Keratinocyte (primary cell): ENCODE measurements around the gene LYL1. TPM values are rescaled to one million over a fixed set of nuclear protein-coding genes. Genes with fewer than 3 reads are reported as not detected.

Experiments used
- DNase-seq: peaks from one replicate; pipeline ENCODE4 v3.0.0-alpha.2; 2011; ENCODE audit warnings: low read depth, missing footprints, low spot score
- FAIRE-seq: peaks from 2 replicates; lab custom pipeline; 2011; peaks lifted over from hg19 to GRCh38; lab: Jason Lieb, UNC
- H2AFZ ChIP-seq: 2 replicates; pipeline ENCODE4 v1.6.0; 2012; ENCODE audit warnings: low read length, control low read depth, inconsistent platforms; ENCODE audit not compliant: control insufficient read depth
- H3K27ac ChIP-seq: 2 replicates; pipeline ENCODE4 v1.5.1; 2011; ENCODE audit warnings: low read length; ENCODE audit not compliant: control insufficient read depth, insufficient read depth
- H3K27me3 ChIP-seq: 3 replicates; pipeline ENCODE4 v1.6.0; 2011; ENCODE audit warnings: low read length; ENCODE audit not compliant: control insufficient read depth, insufficient read depth; ENCODE audit errors: extremely low read depth
- H3K36me3 ChIP-seq, 2 experiments: 2 replicates in 1 of 2; 3 replicates in 1 of 2; pipeline ENCODE4 v1.5.1; 2011; ENCODE audit warnings: low read length in 2 of 2, mild to moderate bottlenecking in 1 of 2; ENCODE audit not compliant: control insufficient read depth in 2 of 2, insufficient read depth in 2 of 2; ENCODE audit errors: extremely low read depth in 1 of 2
- H3K4me1 ChIP-seq: 3 replicates; pipeline ENCODE4 v1.5.1; 2011; ENCODE audit warnings: low read length; ENCODE audit not compliant: control insufficient read depth, insufficient read depth; ENCODE audit errors: extremely low read depth
- H3K4me2 ChIP-seq: 3 replicates; pipeline ENCODE4 v1.6.0; 2011; ENCODE audit warnings: low read depth, low read length; ENCODE audit not compliant: control insufficient read depth, insufficient read depth; ENCODE audit errors: extremely low read depth
- H3K4me3 ChIP-seq, 3 experiments: fragments of 200-600 bp in 1 of 3; sonication (generic) in 1 of 3; 2 replicates in 2 of 3; 3 replicates in 1 of 3; pipeline ENCODE4 v1.5.1; 2011 to 2016; ENCODE audit warnings: low read length in 3 of 3, mild to moderate bottlenecking in 3 of 3, control low read depth in 2 of 3, inconsistent platforms in 1 of 3, low read depth in 1 of 3, mixed read lengths in 1 of 3, mixed run types in 1 of 3, moderate library complexity in 1 of 3; ENCODE audit not compliant: control insufficient read depth in 2 of 3, insufficient read depth in 2 of 3; ENCODE audit errors: extremely low read depth in 1 of 3
- H3K79me2 ChIP-seq: 2 replicates; pipeline ENCODE4 v1.6.0; 2012; ENCODE audit warnings: low read length; ENCODE audit not compliant: control insufficient read depth, insufficient read depth
- H3K9ac ChIP-seq: 3 replicates; pipeline ENCODE4 v1.6.0; 2011; ENCODE audit warnings: low read length; ENCODE audit not compliant: control insufficient read depth, insufficient read depth; ENCODE audit errors: extremely low read depth
- H3K9me1 ChIP-seq: 3 replicates; pipeline ENCODE4 v1.6.0; 2011; ENCODE audit warnings: low read length; ENCODE audit not compliant: control insufficient read depth, insufficient read depth; ENCODE audit errors: extremely low read depth
- H3K9me3 ChIP-seq: 2 replicates; pipeline ENCODE4 v1.5.1; 2012; ENCODE audit warnings: low read depth, low read length; ENCODE audit not compliant: control insufficient read depth
- H4K20me1 ChIP-seq: 3 replicates; pipeline ENCODE4 v1.6.0; 2011; ENCODE audit warnings: low read length; ENCODE audit not compliant: control insufficient read depth, insufficient read depth; ENCODE audit errors: extremely low read depth
- EZH2 ChIP-seq: IDR thresholded peaks from one replicate; pipeline ENCODE4 v1.6.1; 2012; ENCODE audit warnings: inconsistent platforms, mild to moderate bottlenecking, low read length, moderate library complexity
- dilution Hi-C: fragments of 300-500 bp; cut with MboI; formaldehyde crosslinking; loops from one replicate; pipeline ENCODE4 v1.7.0; 2020; ENCODE audit warnings: low sequenced_read_pairs; ENCODE audit not compliant: extremely low pct_ligation_motif_present
- polyA plus RNA-seq, 5 experiments: library from polyadenylated mRNA; depleted of rRNA in 3 of 5; stranded (reverse) in 3 of 5; stranded (forward) in 1 of 5; unstranded in 1 of 5; fragments of >200 nt; gene quantifications; 1 replicate in 1 of 5; 2 replicates in 3 of 5; 3 replicates in 1 of 5; pipeline versions ENCODE4 v1.2.1 to v1.2.3, GENCODE V29; 2011 to 2012; ENCODE audit warnings: missing spikeins in 2 of 5, low read depth in 1 of 5, low replicate concordance in 1 of 5
- TF ChIP-seq, protein P1 (sequence below), 3 experiments: IDR thresholded peaks in 1 of 3; conservative IDR thresholded peaks in 1 of 3; optimal IDR thresholded peaks in 1 of 3; 2 replicates in 2 of 3; 3 replicates in 1 of 3; pipeline versions ENCODE3 to v1.5.1; 2011; ENCODE audit warnings: low read length in 3 of 3, mild to moderate bottlenecking in 3 of 3, moderate library complexity in 2 of 3, control low read depth in 1 of 3, inconsistent platforms in 1 of 3; ENCODE audit not compliant: insufficient read depth in 2 of 3; ENCODE audit errors: extremely low read depth in 1 of 3

Gene LYL1
- polyA plus RNA-seq, 1 donor (not counting 4 experiments of a cell fraction or from before 2014, with no cell fraction given): 0.07 TPM

DNA sequence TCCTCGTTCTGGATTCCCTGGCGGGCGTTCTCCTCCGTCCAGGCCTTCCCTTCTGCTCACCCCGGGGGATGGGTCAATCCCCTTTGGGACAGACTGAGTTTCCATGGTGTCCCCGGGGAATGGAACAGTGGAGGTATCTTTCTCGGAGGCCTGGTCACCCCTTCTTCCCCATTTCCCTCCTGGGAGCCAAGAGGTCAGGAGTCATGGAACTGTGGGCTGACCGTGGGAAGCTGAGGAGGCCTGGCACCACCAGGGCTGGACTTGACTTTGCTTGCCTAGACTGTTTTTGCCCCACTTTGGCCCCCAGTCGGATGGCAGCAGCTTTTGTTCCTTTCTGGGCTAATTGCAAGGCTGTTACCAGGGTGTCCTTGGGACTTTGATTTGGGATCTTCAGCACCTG lies 17.4 kb upstream of the LYL1 start:
- Histone ChIP-seq H4K20me1 (peaks cover 22% of the 10 kb centered on the region), H3K36me3 (peaks cover 17 to 27% of the 10 kb centered on the region in 2 experiments), H3K4me3 (no peak overlapping the region), H3K79me2 (peaks cover 77% of the 10 kb centered on the region), H3K9me1 (no peaks in the 10 kb centered on the region), H3K4me2 (no peak overlapping the region), H2AFZ (no peak overlapping the region), H3K4me1 (peaks cover 29% of the 10 kb centered on the region), H3K27me3 (no peaks in the 10 kb centered on the region), H3K9me3 (no peaks in the 10 kb centered on the region), H3K27ac (no peak overlapping the region), H3K9ac (no peak overlapping the region)
- TF ChIP-seq, protein P1, sequence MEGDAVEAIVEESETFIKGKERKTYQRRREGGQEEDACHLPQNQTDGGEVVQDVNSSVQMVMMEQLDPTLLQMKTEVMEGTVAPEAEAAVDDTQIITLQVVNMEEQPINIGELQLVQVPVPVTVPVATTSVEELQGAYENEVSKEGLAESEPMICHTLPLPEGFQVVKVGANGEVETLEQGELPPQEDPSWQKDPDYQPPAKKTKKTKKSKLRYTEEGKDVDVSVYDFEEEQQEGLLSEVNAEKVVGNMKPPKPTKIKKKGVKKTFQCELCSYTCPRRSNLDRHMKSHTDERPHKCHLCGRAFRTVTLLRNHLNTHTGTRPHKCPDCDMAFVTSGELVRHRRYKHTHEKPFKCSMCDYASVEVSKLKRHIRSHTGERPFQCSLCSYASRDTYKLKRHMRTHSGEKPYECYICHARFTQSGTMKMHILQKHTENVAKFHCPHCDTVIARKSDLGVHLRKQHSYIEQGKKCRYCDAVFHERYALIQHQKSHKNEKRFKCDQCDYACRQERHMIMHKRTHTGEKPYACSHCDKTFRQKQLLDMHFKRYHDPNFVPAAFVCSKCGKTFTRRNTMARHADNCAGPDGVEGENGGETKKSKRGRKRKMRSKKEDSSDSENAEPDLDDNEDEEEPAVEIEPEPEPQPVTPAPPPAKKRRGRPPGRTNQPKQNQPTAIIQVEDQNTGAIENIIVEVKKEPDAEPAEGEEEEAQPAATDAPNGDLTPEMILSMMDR (optimal IDR thresholded peaks at IDR 0.05 in 1 of 3, IDR thresholded peaks at IDR 0.05 in 1 of 3, conservative IDR thresholded peaks at IDR 0.05 in 1 of 3; ENCODE audit: extremely low read depth in 1 of 3, insufficient read depth in 2 of 3, low read length in 3 of 3): no peak
- TF ChIP-seq EZH2: no peak
- dilution Hi-C loops: no loop called here
- no peak for FAIRE-seq
- no peak for DNase-seq

DNA sequence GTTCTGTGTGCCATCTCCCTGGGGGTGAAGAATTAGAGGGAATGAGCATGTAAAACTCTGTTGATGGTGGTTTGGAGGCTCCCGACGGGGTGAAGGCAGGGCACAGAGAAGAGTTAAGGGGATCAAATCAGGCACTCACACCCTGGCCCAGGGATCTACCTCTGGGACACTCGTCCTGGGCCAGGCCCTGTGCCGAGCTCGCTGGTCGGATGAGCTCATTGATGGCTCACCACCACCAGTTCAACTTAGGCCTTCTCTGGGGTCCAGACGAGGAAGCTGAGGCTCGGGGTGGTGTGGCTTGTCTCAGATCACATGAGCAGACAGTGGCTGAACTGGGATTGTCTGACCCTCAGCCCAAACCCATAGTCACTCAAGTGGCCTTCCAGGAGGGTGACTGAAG lies 17.0 kb upstream of the LYL1 start:
- no peak for FAIRE-seq
- peaks cover 32% of the 10 kb centered on the region for H3K4me1 ChIP-seq
- H3K36me3 ChIP-seq: peaks cover 19 to 31% of the 10 kb centered on the region in 2 experiments
- H4K20me1 ChIP-seq: peaks cover 22% of the 10 kb centered on the region
- peak overlapping the region; percentile 90 for H3K4me2 ChIP-seq
- DNase-seq: no peak
- H2AFZ ChIP-seq: no peak overlapping the region
- TF ChIP-seq EZH2: no peak
- TF ChIP-seq, protein P1 (optimal IDR thresholded peaks at IDR 0.05 in 1 of 3, IDR thresholded peaks at IDR 0.05 in 1 of 3, conservative IDR thresholded peaks at IDR 0.05 in 1 of 3; ENCODE audit: extremely low read depth in 1 of 3, insufficient read depth in 2 of 3, low read length in 3 of 3): no peak
- H3K79me2 ChIP-seq: peaks cover 77% of the 10 kb centered on the region
- H3K9me3 ChIP-seq: no peaks in the 10 kb centered on the region
- no peaks in the 10 kb centered on the region for H3K27me3 ChIP-seq
- dilution Hi-C loops: no loop called here
- H3K27ac ChIP-seq: peak overlapping the region; percentile 43
- H3K9ac ChIP-seq: peak overlapping the region; percentile 78
- H3K9me1 ChIP-seq: no peaks in the 10 kb centered on the region
- H3K4me3 ChIP-seq: peak overlapping the region in 2 of 3 experiments; percentile 63 to 91
